Stomach (tissue), 9 donors: ENCODE data around the gene DPP10. TPM values are rescaled to one million over a fixed set of nuclear protein-coding genes. Genes with fewer than 3 reads are reported as not detected.

Source experiments
- DNase-seq, 2 donors: peaks; one replicate each; pipeline versions ENCODE4 v3.0.0 to v3.0.0-alpha.2; 2013 to 2019
- H3K27ac ChIP-seq, 5 donors: fragments of 200-600 bp in 4 of 5; sonication (generic) in 4 of 5; one replicate each; pipeline ENCODE4 v1.5.1; 2013 to 2019; ENCODE audit warnings: mild to moderate bottlenecking in 1 of 5, moderate library complexity in 1 of 5
- H3K27me3 ChIP-seq, 3 donors: fragments of 200-600 bp; sonication (generic); one replicate each; pipeline ENCODE4 v1.5.1; 2017 to 2019; ENCODE audit warnings: mixed run types in 1 of 3
- H3K36me3 ChIP-seq, 4 donors: fragments of 200-600 bp; sonication (generic); 1 replicate in 3 of 4; 2 replicates in 1 of 4; pipeline ENCODE4 v1.5.1; 2016 to 2019
- H3K4me1 ChIP-seq, 4 donors: fragments of 200-600 bp; sonication (generic); one replicate each; pipeline ENCODE4 v1.5.1; 2016 to 2019
- H3K4me3 ChIP-seq, 4 donors: fragments of 200-600 bp; sonication (generic) in 3 of 4; one replicate each; pipeline ENCODE4 v1.5.1; 2016 to 2019; ENCODE audit warnings: mild to moderate bottlenecking in 1 of 4
- H3K9me3 ChIP-seq, 4 donors: fragments of 200-600 bp; sonication (generic); one replicate each; pipeline ENCODE4 v1.5.1; 2016 to 2019
- EP300 ChIP-seq: sonication (generic); formaldehyde crosslinking; IDR thresholded peaks from one replicate; pipeline ENCODE4 v1.6.1; 2017; ENCODE audit warnings: antibody characterized with exemption
- POLR2A ChIP-seq, 4 donors: fragments of 450-650 bp; IDR thresholded peaks; one replicate each; pipeline ENCODE4 v1.6.1; 2016; ENCODE audit warnings: antibody characterized with exemption in 4 of 4, control low read depth in 2 of 4, mild to moderate bottlenecking in 1 of 4, moderate library complexity in 1 of 4
- POLR2AphosphoS5 ChIP-seq, 3 donors: sonication (generic); formaldehyde crosslinking; IDR thresholded peaks; one replicate each; pipeline ENCODE4 v1.6.1; 2016; ENCODE audit warnings: antibody characterized with exemption in 3 of 3
- WGBS, 5 donors: extraction: QIAGEN DNeasy Blood & Tissue Kit in 3 of 5; methylation state at CpG; one replicate each; pipeline versions ENCODE4 v1.1.5 to v1.1.7; 2013 to 2018; 5-methylcytosine and 5-hydroxymethylcytosine counted together
- intact Hi-C: fragments of 100-400 bp; cut with DNase I; formaldehyde crosslinking; loops from one replicate; pipeline ENCODE4 v1.15.1; 2023; ENCODE audit warnings: low total_unique reads
- polyA plus RNA-seq, 3 donors: library from polyadenylated mRNA; stranded (reverse); fragments of 200-250 nt; gene quantifications; one replicate each; pipeline ENCODE4 v1.2.3, GENCODE V29; 2013
- total RNA-seq, 5 donors: library from RNA; depleted of rRNA; stranded (reverse); fragments of >200 nt; gene quantifications; one replicate each; pipeline versions ENCODE4 v1.1.0 to v1.2.3, GENCODE V29; 2014 to 2016
- TF ChIP-seq, protein P1 (sequence below), 7 experiments: fragments of 450-650 bp in 4 of 7; fragments of 200-600 bp in 3 of 7; sonication (generic) in 3 of 7; IDR thresholded peaks; one replicate each; pipeline ENCODE4 v1.5.1; 2016 to 2019; ENCODE audit warnings: antibody characterized with exemption in 7 of 7, control low read depth in 2 of 7, mild to moderate bottlenecking in 1 of 7
- donor health status: healthy with polysubstance abuse.
- donor health status: Bipolar disorder and iron deficiency.
- donor health status: healthy.

Gene DPP10
- total and polyA plus RNA-seq, 8 donors, result 0.18 to 15.6 (median 2.0) TPM; not detected in 1

DNA sequence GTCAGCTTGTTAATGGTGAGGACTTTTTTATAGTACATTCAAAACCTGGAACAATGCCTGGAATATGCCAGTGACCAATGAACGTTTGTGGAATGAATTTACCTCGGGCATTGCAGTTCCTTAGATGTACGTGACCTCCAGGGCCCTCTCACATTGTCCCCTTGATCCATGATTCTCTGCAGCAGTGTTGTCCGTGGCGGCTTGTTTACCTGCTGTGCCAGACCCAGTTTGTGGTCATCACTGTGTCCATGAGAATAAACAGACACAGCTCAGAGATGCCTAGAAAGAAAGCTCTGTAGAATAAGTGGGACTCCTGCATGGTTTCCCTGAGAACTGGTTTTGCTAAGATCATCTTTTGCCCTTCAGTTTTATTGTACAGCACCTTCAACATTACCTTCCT lies 1132.2 kb downstream of the DPP10 start:
- no peaks in the 10 kb centered on the region for H3K36me3 ChIP-seq
- no peak for DNase-seq
- H3K9me3 ChIP-seq, result peaks cover 0 to 18% (median 0%) of the 10 kb centered on the region in 4 donors
- TF ChIP-seq EP300, result no peak
- no peak for TF ChIP-seq POLR2A (IDR thresholded peaks at IDR 0.05)
- TF ChIP-seq, protein P1, sequence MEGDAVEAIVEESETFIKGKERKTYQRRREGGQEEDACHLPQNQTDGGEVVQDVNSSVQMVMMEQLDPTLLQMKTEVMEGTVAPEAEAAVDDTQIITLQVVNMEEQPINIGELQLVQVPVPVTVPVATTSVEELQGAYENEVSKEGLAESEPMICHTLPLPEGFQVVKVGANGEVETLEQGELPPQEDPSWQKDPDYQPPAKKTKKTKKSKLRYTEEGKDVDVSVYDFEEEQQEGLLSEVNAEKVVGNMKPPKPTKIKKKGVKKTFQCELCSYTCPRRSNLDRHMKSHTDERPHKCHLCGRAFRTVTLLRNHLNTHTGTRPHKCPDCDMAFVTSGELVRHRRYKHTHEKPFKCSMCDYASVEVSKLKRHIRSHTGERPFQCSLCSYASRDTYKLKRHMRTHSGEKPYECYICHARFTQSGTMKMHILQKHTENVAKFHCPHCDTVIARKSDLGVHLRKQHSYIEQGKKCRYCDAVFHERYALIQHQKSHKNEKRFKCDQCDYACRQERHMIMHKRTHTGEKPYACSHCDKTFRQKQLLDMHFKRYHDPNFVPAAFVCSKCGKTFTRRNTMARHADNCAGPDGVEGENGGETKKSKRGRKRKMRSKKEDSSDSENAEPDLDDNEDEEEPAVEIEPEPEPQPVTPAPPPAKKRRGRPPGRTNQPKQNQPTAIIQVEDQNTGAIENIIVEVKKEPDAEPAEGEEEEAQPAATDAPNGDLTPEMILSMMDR (IDR thresholded peaks at IDR 0.05), result no peak
- no peak for TF ChIP-seq POLR2AphosphoS5 (IDR thresholded peaks at IDR 0.05)
- intact Hi-C loops, result no loop called here
- no peak overlapping the region for H3K27ac ChIP-seq
- no peak overlapping the region for H3K4me3 ChIP-seq
- H3K4me1 ChIP-seq, result no peaks in the 10 kb centered on the region
- 39 to 73% (median 61%) methylated on average over 5 of the region's 5 CpGs for WGBS, 5 donors
- H3K27me3 ChIP-seq, result no peaks in the 10 kb centered on the region

DNA sequence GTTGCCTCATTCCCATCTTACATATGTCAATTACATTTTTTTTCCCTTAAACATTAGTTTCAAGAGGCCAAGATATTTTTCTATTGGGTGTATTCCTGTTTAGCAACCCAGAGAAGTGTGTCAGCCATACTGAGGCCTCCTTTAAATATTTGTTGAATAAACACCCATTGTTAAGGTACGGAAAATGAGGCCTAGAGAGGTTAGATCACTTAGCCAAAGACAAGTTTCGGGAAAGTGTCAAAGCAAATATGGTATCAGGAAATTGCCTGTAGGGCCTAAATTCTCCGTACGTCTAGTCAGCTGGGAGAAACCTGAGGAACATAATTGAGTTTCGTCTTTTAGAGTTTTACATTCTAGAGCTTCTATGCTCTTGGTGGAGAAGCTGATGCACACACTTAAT lies 1138.3 kb downstream of the DPP10 start:
- Histone ChIP-seq H3K4me3 (no peak overlapping the region), H3K36me3 (no peaks in the 10 kb centered on the region), H3K27me3 (no peaks in the 10 kb centered on the region), H3K27ac (no peak overlapping the region), H3K4me1 (no peaks in the 10 kb centered on the region), H3K9me3 (peaks cover 0 to 8% (median 0%) of the 10 kb centered on the region in 4 donors)
- intact Hi-C loops, result no loop called here
- no peak for DNase-seq
- 80 to 90% (median 84%) methylated on average over 5 of the region's 5 CpGs for WGBS, 5 donors
- TF ChIP-seq EP300, result no peak
- TF ChIP-seq POLR2A (IDR thresholded peaks at IDR 0.05), result no peak
- TF ChIP-seq, protein P1 (IDR thresholded peaks at IDR 0.05), result no peak
- TF ChIP-seq POLR2AphosphoS5 (IDR thresholded peaks at IDR 0.05), result no peak

DNA sequence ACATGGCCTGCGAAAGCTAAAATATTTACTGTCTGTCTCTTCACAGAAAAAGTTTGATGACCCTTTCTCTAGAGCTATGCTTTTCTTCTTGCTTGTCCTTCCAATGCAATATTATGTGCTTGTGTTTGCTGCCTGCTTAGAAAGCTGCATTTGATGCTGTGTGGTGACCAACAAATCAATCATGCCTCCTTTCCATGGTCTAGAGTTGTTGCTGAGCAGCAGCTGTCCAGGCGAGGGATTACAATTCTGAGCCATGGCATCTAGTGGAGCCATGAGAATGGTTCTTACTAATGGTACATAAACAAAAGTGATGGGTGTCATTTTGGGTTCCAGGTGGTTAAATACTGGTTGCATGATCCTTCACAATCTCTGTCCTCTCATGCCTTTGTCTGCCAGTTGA lies 1142.1 kb downstream of the DPP10 start:
- 79 to 95% (median 91%) methylated on average over 2 of the region's 2 CpGs for WGBS, 5 donors
- Histone ChIP-seq H3K4me3 (no peak overlapping the region), H3K36me3 (no peaks in the 10 kb centered on the region), H3K4me1 (no peaks in the 10 kb centered on the region), H3K9me3 (peaks cover 0 to 8% (median 0%) of the 10 kb centered on the region in 4 donors), H3K27ac (no peak overlapping the region), H3K27me3 (no peaks in the 10 kb centered on the region)
- no peak for DNase-seq
- intact Hi-C loops, result no loop called here
- TF ChIP-seq POLR2A (IDR thresholded peaks at IDR 0.05), result no peak

DNA sequence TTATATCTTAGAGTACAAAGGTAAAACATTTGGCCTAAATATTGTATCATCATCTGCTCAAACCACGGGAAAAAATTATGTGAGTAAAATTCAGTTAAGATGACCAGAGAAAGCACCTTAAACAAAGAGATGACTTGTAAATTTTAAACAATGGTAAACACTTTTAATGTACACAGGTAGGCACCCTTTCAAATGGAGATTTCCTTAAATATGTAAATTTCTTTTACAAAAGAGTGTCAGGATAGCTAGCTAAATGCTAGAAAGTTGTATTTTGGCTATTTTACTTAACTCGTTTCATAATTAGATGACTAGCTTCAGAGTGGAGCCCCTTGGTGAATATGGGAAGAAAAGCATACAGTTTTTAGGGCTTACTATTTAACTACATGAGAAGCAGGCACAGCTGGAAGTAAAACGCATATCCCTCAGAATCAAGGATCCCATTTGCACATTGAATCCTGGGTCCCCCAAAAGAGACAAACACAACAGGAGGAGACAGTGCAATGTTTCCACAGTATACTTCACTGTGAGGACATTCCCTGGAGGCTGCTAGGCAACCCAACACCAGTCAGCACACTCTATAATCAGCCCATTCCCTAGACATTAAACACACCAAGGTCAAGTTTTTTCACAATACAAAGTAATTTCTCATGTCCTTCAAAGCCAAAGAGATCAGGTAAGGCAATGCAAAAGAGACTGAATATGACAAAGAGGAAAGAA lies 1154.4 kb downstream of the DPP10 start:
- Histone ChIP-seq H3K4me1 (no peaks in the 10 kb centered on the region), H3K27ac (no peak overlapping the region), H3K27me3 (no peaks in the 10 kb centered on the region), H3K4me3 (no peak overlapping the region), H3K9me3 (peaks cover 0 to 24% (median 8%) of the 10 kb centered on the region in 4 donors), H3K36me3 (no peaks in the 10 kb centered on the region)
- 29 to 53% (median 38%) methylated on average over 3 of the region's 3 CpGs for WGBS, 5 donors
- DNase-seq, result no peak
- intact Hi-C loops, result no loop called here
- TF ChIP-seq EP300 (no peak), POLR2AphosphoS5 (IDR thresholded peaks at IDR 0.05) (no peak), POLR2A (IDR thresholded peaks at IDR 0.05) (no peak)
- TF ChIP-seq, protein P1 (IDR thresholded peaks at IDR 0.05), result no peak

DNA sequence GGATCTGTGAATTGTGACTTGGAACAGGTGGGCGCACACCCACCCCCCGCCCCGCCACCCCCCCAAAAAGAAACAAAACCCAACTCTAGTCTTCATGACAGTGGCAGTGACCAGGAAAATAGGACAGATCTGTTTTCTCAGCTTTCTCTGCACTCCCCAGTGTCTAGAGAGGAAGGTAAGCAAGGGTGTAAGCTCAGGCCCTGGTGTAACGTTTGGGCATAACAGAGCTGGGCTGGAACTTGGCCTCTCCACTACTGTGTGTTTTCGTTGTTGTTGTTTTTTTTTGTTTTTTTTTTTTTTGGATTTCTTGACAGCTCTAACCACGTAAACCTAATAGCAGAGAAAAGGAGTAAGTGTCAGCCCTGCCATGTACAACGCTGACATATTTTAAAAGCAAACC lies 1160.8 kb downstream of the DPP10 start:
- no peak overlapping the region for H3K4me3 ChIP-seq
- WGBS, 5 donors, result 60 to 68% (median 65%) methylated on average over 7 of the region's 7 CpGs
- no peak for DNase-seq
- no peak overlapping the region for H3K27ac ChIP-seq
- H3K4me1 ChIP-seq, result no peaks in the 10 kb centered on the region
- intact Hi-C loops, result no loop called here
- no peaks in the 10 kb centered on the region for H3K9me3 ChIP-seq
- TF ChIP-seq POLR2AphosphoS5 (IDR thresholded peaks at IDR 0.05) (no peak), POLR2A (IDR thresholded peaks at IDR 0.05) (no peak), EP300 (no peak)
- TF ChIP-seq, protein P1 (IDR thresholded peaks at IDR 0.05), result no peak
- H3K36me3 ChIP-seq, result no peaks in the 10 kb centered on the region
- H3K27me3 ChIP-seq, result no peaks in the 10 kb centered on the region
